BJ (cell line): Measurements from ENCODE around the gene LRRC73. TPM values are rescaled to one million over a fixed set of nuclear protein-coding genes. Genes with fewer than 3 reads are reported as not detected.
"Not testable (repeated sequence)": the region's sequence is repeated elsewhere in the genome, so short reads cannot be mapped to it uniquely, and the experiment has no call there.

Experiments used
- CTCF ChIA-PET: fragments of 350-600 bp; formaldehyde crosslinking; extraction: SDS; loops from one replicate; lab custom pipeline; 2021; ENCODE audit warnings: antibody characterized with exemption, inconsistent platforms; lab: Yijun Ruan, JAX
- POLR2A ChIA-PET: fragments of 300-600 bp; sonication (Branson Sonifier 250); formaldehyde crosslinking; extraction: SDS; loops from one replicate; lab custom pipeline; 2021; ENCODE audit warnings: antibody characterized with exemption; lab: Charles Lee
- DNase-seq: peaks from one replicate; pipeline ENCODE4 v3.0.0-alpha.2; 2011; ENCODE audit warnings: low read depth
- H3K27me3 ChIP-seq: 2 replicates; pipeline ENCODE4 v1.6.0; 2011; ENCODE audit warnings: low read length; ENCODE audit not compliant: control insufficient read depth, insufficient read depth
- H3K36me3 ChIP-seq: 2 replicates; pipeline ENCODE4 v1.5.1; 2011; ENCODE audit warnings: low read length; ENCODE audit not compliant: control insufficient read depth, insufficient read depth
- H3K4me3 ChIP-seq: 2 replicates; pipeline ENCODE4 v1.5.1; 2011; ENCODE audit warnings: low read depth, mild to moderate bottlenecking, control low read depth, low read length
- polyA plus RNA-seq: library from polyadenylated mRNA; depleted of rRNA; stranded (reverse); fragments of >200 nt; gene quantifications from 2 replicates; pipeline ENCODE4 v1.2.3, GENCODE V29; 2011
- TF ChIP-seq, protein P1 (sequence below): IDR thresholded peaks from 2 replicates; pipeline ENCODE4 v1.5.1; 2011; ENCODE audit warnings: low read depth, mild to moderate bottlenecking, control low read depth, inconsistent platforms, low read length, moderate library complexity; ENCODE audit not compliant: insufficient read depth

LRRC73 gene
- polyA plus RNA-seq, 1 experiment, result 0.33 TPM

DNA sequence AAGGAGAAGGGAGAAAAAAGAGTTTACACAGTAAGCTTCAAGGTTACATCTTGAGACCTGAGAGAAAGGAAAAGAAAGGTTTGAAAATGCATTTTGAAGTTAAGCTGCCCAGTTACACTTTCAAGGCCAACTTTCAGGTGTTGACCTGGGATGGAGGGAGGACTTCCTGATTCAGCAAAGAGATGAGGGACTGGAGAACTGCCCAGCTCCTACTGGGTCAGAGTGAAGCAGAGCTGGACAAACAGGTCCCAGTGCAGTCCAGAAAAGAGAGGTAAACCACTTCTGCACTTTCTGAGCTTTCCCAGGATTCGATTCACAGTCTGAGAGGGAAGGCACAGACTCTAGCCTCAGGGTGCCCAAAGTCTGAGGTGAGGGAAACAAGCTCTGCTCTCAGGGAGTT lies 38.7 kb downstream of the LRRC73 start:
- no peaks in the 10 kb centered on the region for H3K36me3 ChIP-seq
- ChIA-PET POLR2A (no interaction called here), CTCF (interaction anchor here (1.0 kb wide), 1 partner anchor 11 kb away, joined by 4 read pairs; no protein-coding TSS in a partner anchor)
- H3K4me3 ChIP-seq, result no peak overlapping the region
- H3K27me3 ChIP-seq, result no peaks in the 10 kb centered on the region
- TF ChIP-seq, protein P1, sequence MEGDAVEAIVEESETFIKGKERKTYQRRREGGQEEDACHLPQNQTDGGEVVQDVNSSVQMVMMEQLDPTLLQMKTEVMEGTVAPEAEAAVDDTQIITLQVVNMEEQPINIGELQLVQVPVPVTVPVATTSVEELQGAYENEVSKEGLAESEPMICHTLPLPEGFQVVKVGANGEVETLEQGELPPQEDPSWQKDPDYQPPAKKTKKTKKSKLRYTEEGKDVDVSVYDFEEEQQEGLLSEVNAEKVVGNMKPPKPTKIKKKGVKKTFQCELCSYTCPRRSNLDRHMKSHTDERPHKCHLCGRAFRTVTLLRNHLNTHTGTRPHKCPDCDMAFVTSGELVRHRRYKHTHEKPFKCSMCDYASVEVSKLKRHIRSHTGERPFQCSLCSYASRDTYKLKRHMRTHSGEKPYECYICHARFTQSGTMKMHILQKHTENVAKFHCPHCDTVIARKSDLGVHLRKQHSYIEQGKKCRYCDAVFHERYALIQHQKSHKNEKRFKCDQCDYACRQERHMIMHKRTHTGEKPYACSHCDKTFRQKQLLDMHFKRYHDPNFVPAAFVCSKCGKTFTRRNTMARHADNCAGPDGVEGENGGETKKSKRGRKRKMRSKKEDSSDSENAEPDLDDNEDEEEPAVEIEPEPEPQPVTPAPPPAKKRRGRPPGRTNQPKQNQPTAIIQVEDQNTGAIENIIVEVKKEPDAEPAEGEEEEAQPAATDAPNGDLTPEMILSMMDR, result no peak
- DNase-seq, result no peak

DNA sequence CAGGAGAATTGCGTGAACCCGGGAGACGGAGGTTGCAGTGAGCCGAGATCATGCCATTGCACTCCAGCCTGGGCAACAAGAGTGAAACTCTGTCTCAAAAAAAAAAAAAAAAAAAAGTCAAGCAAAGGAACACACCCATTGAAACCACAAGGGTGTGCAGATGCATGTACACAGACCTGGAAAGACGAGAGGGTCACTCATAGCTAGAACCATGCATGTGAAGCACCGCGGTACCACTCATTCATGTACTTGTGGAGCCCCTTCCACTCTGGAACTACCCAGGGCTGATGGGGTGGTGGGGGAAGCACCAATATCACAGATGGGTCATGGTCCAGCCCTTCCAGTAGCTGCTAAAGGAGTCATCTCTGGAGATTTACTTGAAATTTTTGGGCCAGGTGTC lies 40.2 kb downstream of the LRRC73 start:
- TF ChIP-seq, protein P1, result no peak
- Histone ChIP-seq H3K27me3 (no peaks in the 10 kb centered on the region), H3K4me3 (no peak overlapping the region), H3K36me3 (no peaks in the 10 kb centered on the region)
- ChIA-PET CTCF (interaction anchor here (1.0 to 1.1 kb wide), 2 partner anchors 27 to 38 kb away, joined by 3 to 5 read pairs; no protein-coding TSS in a partner anchor), POLR2A (no interaction called here)
- DNase-seq, result no peak

DNA sequence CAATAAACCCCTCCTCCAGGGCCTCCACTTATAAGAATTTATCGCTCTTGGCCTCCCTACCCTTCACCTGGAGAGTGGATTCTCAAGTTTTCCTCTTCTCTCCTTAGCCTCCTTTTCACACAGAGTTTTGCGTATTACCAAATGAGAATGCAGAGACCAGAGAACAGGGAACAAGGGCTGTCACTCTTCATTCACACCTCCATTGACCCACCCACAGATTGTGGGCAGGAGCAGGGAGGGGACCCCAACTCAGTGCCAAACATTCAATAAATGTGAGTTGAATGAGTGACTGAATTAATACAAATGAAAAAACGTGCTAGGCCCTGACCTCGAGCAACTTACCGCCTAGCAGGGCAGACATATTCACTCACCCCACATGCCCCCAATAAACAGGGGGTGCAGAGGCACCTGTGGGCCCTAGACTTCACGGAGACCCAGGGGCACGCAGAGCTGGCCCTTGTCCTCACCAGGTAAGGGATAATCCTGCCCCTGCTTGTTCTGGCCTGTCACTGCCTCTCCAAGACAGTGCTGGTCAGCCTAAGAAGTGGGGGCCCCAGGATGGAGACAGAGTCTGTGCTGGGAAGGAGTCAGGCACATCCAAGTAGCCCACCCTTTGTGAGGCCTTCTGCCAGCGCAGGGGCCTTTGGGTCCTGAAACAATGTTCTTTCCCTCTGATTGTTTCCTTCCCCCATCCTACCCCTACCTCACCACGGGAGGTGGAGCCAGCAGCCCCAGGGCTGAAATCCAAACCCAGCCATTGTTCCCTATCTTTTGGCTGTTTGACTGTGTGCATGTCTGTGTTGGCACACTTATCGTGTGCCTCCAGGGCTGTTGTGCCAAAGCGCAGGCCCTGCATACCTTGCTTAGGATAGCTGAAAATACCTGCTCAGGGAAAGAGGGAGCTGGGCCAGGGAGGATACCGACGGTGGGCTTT lies 41.1 kb downstream of the LRRC73 start:
- Histone ChIP-seq H3K36me3 (no peaks in the 10 kb centered on the region), H3K27me3 (no peaks in the 10 kb centered on the region), H3K4me3 (no peak overlapping the region)
- DNase-seq, result no peak
- ChIA-PET POLR2A (no interaction called here), CTCF (interaction anchor here (0.7 to 1.0 kb wide), 2 partner anchors 14 to 28 kb away, joined by 3 read pairs; partner anchors contain the start of gene DLK2)
- TF ChIP-seq, protein P1, result no peak

DNA sequence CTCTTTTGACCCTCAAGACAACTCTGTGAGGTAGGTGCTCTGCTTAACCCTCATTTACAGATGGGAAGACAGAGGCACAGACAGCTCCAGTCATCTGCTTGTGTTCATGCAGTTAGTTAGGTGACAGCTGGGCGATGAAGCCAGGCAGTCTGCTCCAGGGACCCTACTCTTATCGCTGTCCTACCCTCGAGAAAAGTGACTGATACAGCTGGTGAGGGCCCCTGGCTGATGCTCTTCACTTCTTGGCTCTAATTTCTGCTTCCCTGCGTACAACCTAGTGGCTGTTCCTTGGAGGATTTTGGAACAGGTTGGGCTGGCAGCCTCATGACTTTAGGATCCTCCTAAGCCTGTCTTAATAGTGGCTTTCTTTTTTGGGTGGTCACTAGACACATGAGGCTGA lies 41.9 kb downstream of the LRRC73 start:
- no peak for DNase-seq
- Histone ChIP-seq H3K36me3 (no peaks in the 10 kb centered on the region), H3K4me3 (no peak overlapping the region), H3K27me3 (no peaks in the 10 kb centered on the region)
- ChIA-PET POLR2A (no interaction called here), CTCF (interaction anchor here (0.5 to 1.6 kb wide), 2 partner anchors 28 to 637 kb away, joined by 3 to 7 read pairs; no protein-coding TSS in a partner anchor)
- TF ChIP-seq, protein P1, result no peak

DNA sequence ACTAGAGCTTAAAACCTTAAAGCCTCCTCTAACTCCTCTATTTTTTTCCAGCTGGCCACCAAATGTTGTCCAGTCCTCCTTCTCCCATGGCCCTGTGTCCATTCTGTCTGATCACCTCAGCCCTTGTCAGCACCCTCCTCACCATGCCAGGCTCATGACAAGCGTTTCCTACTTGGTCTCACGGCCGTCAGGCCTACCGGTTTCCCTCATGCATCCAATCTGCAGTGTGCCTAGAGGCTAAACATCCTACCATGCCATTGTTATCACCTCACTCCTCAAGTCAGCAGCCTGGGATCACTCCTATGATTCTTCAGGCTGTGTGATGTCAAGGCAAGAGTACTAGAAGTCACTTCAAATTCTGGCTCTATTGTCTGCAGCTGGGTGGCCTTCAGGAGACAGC lies 42.4 kb downstream of the LRRC73 start:
- ChIA-PET CTCF (interaction anchor here (0.5 to 1.6 kb wide), 3 partner anchors 11 to 636 kb away, joined by 3 to 7 read pairs (median 3); no protein-coding TSS in a partner anchor), POLR2A (interaction anchor here (0.6 kb wide), 1 partner anchor 20 kb away, joined by 3 read pairs; no protein-coding TSS in a partner anchor)
- H3K36me3 ChIP-seq, result no peaks in the 10 kb centered on the region
- H3K4me3 ChIP-seq, result no peak overlapping the region
- peaks cover 2% of the 10 kb centered on the region for H3K27me3 ChIP-seq
- TF ChIP-seq, protein P1, result no peak
- DNase-seq, result no peak

DNA sequence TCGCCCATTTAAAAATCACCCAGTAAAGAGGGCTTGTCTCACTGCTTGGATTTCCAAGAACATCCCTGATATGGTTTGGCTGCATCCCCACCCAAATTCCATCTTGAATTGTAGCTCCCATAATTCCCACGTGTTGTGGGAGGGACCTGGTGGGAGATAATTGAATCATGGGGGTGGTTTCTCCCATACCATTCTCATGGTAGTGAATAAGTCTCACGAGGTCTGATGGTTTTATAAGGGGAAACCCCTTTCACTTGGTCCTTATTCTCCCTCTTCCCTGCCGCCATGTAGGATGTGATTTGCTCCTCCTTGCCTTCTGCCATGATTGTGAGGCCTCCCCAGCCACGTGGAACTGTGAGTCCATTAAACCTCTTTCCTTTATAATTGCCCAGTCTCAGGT lies 42.9 kb downstream of the LRRC73 start:
- DNase-seq, H3K27me3 ChIP-seq, H3K4me3 ChIP-seq, H3K36me3 ChIP-seq: not testable (repeated sequence)
- ChIA-PET CTCF (interaction anchor here (1.2 to 1.6 kb wide), 2 partner anchors 10 to 29 kb away, joined by 3 to 7 read pairs; no protein-coding TSS in a partner anchor), POLR2A (interaction anchor here (0.6 kb wide), 1 partner anchor 20 kb away, joined by 3 read pairs; no protein-coding TSS in a partner anchor)
